ENCODE data around the gene POLR2I. TPM values are rescaled to one million over a fixed set of nuclear protein-coding genes. Genes with fewer than 3 reads are reported as not detected.
A peak's percentile ranks its signal among the peaks of the same experiment; 100 is the strongest.

POLR2I gene
- total RNA-seq, 2 experiments from 2014 or later, result 46.1 to 49.8 TPM

GRCh38 chr19:36120092-36120983, 5.7 kb upstream of the POLR2I start:
- POLR2A ChIA-PET, result no interaction called here
- H3K4me1 Mint-ChIP-seq, result peaks cover 18% of the 10 kb centered on the region

GRCh38 chr19:36116344-36116637, 1.6 kb upstream of the POLR2I start:
- DNase-seq (no peak), ATAC-seq (ENCODE audit: low read depth) (no peak)
- H3K27me3 Mint-ChIP-seq, result no peaks in the 10 kb centered on the region
- peaks cover 27% of the 10 kb centered on the region for H3K36me3 Mint-ChIP-seq
- no peaks in the 10 kb centered on the region for H3K9me3 Mint-ChIP-seq
- peak overlapping the region; percentile 98 for H3K27ac Mint-ChIP-seq
- H3K4me1 Mint-ChIP-seq, result peaks cover 31% of the 10 kb centered on the region
- H3K4me3 Mint-ChIP-seq, result peak overlapping the region; percentile 98
- POLR2A ChIA-PET, result interaction anchor here (0.5 to 2.1 kb wide), 4 partner anchors 10 to 467 kb away, joined by 3 to 9 read pairs (median 6); partner anchors contain the start of gene CAPNS1

More at GRCh38 chr19:36120092-36120983, 5.7 kb upstream of the POLR2I start:
- ATAC-seq (ENCODE audit: low read depth) (no peak), DNase-seq (no peak)
- no peak overlapping the region for H3K4me3 Mint-ChIP-seq
- no peaks in the 10 kb centered on the region for H3K9me3 Mint-ChIP-seq
- no peaks in the 10 kb centered on the region for H3K27me3 Mint-ChIP-seq
- peak overlapping the region; percentile 48 for H3K27ac Mint-ChIP-seq
- H3K36me3 Mint-ChIP-seq, result peaks cover 25% of the 10 kb centered on the region

- DNase-seq (no peak), ATAC-seq (ENCODE audit: low read depth) (peak; percentile 40)
- Mint-ChIP-seq H3K9me3 (no peaks in the 10 kb centered on the region), H3K27me3 (no peaks in the 10 kb centered on the region), H3K27ac (peak within 1 kb of the TSS; percentile 98), H3K4me3 (peak within 1 kb of the TSS; percentile 98), H3K36me3 (peaks cover 27% of the 10 kb centered on the region), H3K4me1 (peaks cover 31% of the 10 kb centered on the region)
- POLR2A ChIA-PET, result interaction anchor here (0.5 to 2.1 kb wide), 14 partner anchors 10 to 466 kb away, joined by 3 to 14 read pairs (median 4); partner anchors contain the start of genes ALKBH6, CAPNS1, THAP8 and WDR62
Observed at GRCh38 chr19:36115453-36116343, 1.0 kb upstream of the POLR2I start, which contains the start of gene TBCB. TSS of gene TBCB (plus strand) at chr19:36115468. CDS start at chr19:36115561, 93 bp downstream.

GRCh38 chr19:36113894-36114720, 568 bp downstream of the POLR2I start:
- Mint-ChIP-seq H3K4me1 (peaks cover 28% of the 10 kb centered on the region), H3K9me3 (no peaks in the 10 kb centered on the region), H3K36me3 (peaks cover 23% of the 10 kb centered on the region), H3K4me3 (peak overlapping the region; percentile 98), H3K27ac (peak overlapping the region; percentile 98), H3K27me3 (no peaks in the 10 kb centered on the region)
- DNase-seq (no peak), ATAC-seq (ENCODE audit: low read depth) (no peak)
- POLR2A ChIA-PET, result interaction anchor here (0.9 to 2.1 kb wide), 7 partner anchors 12 to 119 kb away, joined by 3 to 14 read pairs (median 5); partner anchors contain the start of genes ALKBH6, THAP8, WDR62 and ZNF146

- peak overlapping the region; percentile 98 for H3K4me3 Mint-ChIP-seq
- H3K36me3 Mint-ChIP-seq, result peaks cover 22% of the 10 kb centered on the region
- H3K27ac Mint-ChIP-seq, result peak overlapping the region; percentile 52
- peaks cover 28% of the 10 kb centered on the region for H3K4me1 Mint-ChIP-seq
- ATAC-seq (ENCODE audit: low read depth), result no peak
- H3K9me3 Mint-ChIP-seq, result no peaks in the 10 kb centered on the region
- POLR2A ChIA-PET, result interaction anchor here (2.1 kb wide), 1 partner anchor 60 kb away, joined by 11 read pairs; the partner anchor contains the start of genes THAP8 and WDR62
- no peaks in the 10 kb centered on the region for H3K27me3 Mint-ChIP-seq
- DNase-seq, result no peak
Observed at GRCh38 chr19:36113425-36113824, 1.2 kb downstream of the POLR2I start.

- H3K9me3 Mint-ChIP-seq, result no peaks in the 10 kb centered on the region
Observed at GRCh38 chr19:36112678-36113077, 2.0 kb downstream of the POLR2I start.

GRCh38 chr19:36111200-36111539, 3.5 kb downstream of the POLR2I start:
- Mint-ChIP-seq H3K27me3 (no peaks in the 10 kb centered on the region), H3K36me3 (peaks cover 11% of the 10 kb centered on the region), H3K27ac (no peak overlapping the region), H3K4me3 (no peak overlapping the region), H3K4me1 (peaks cover 17% of the 10 kb centered on the region), H3K9me3 (no peaks in the 10 kb centered on the region)
- DNase-seq (no peak), ATAC-seq (ENCODE audit: low read depth) (no peak)
- POLR2A ChIA-PET, result no interaction called here

More at GRCh38 chr19:36112678-36113077, 2.0 kb downstream of the POLR2I start:
- Mint-ChIP-seq H3K4me1 (peaks cover 26% of the 10 kb centered on the region), H3K27ac (peak overlapping the region; percentile 48), H3K4me3 (peak overlapping the region; percentile 71), H3K36me3 (peaks cover 15% of the 10 kb centered on the region), H3K27me3 (no peaks in the 10 kb centered on the region)
- DNase-seq (no peak), ATAC-seq (ENCODE audit: low read depth) (no peak)
- POLR2A ChIA-PET, result no interaction called here

- H3K36me3 Mint-ChIP-seq, result peaks cover 14% of the 10 kb centered on the region
- POLR2A ChIA-PET, result no interaction called here
Observed at GRCh38 chr19:36110487-36111199, 4.0 kb downstream of the POLR2I start, which contains the start of gene OVOL3. TSS of gene OVOL3 (plus strand) at chr19:36111143. CDS start at chr19:36111203, 60 bp downstream.

GRCh38 chr19:36108684-36109083, 6.0 kb downstream of the POLR2I start:
- POLR2A ChIA-PET, result no interaction called here
- Mint-ChIP-seq H3K4me1 (peaks cover 7% of the 10 kb centered on the region), H3K27me3 (no peaks in the 10 kb centered on the region), H3K36me3 (peaks cover 16% of the 10 kb centered on the region), H3K4me3 (no peak overlapping the region), H3K27ac (no peak overlapping the region), H3K9me3 (no peaks in the 10 kb centered on the region)
- no peak for DNase-seq
- ATAC-seq (ENCODE audit: low read depth), result no peak

More at GRCh38 chr19:36110487-36111199, 4.0 kb downstream of the POLR2I start, which contains the start of gene OVOL3:
- ATAC-seq (ENCODE audit: low read depth) (no peak), DNase-seq (no peak)
- H3K27me3 Mint-ChIP-seq, result no peaks in the 10 kb centered on the region
- H3K4me3 Mint-ChIP-seq, result no peak within 1 kb of the TSS
- no peaks in the 10 kb centered on the region for H3K9me3 Mint-ChIP-seq
- peaks cover 15% of the 10 kb centered on the region for H3K4me1 Mint-ChIP-seq
- H3K27ac Mint-ChIP-seq, result no peak within 1 kb of the TSS

GRCh38 chr19:36106991-36107390, 7.7 kb downstream of the POLR2I start:
- H3K4me1 Mint-ChIP-seq, result no peaks in the 10 kb centered on the region
- H3K9me3 Mint-ChIP-seq, result no peaks in the 10 kb centered on the region
- H3K27ac Mint-ChIP-seq, result no peak overlapping the region
- ATAC-seq (ENCODE audit: low read depth), result no peak
- DNase-seq, result no peak
- peaks cover 13% of the 10 kb centered on the region for H3K36me3 Mint-ChIP-seq
- H3K27me3 Mint-ChIP-seq, result no peaks in the 10 kb centered on the region
- POLR2A ChIA-PET, result interaction anchor here (0.8 to 1.6 kb wide), 2 partner anchors 14 to 21 kb away, joined by 5 read pairs; no protein-coding TSS in a partner anchor
- no peak overlapping the region for H3K4me3 Mint-ChIP-seq

GRCh38 chr19:36106441-36106840, 8.2 kb downstream of the POLR2I start:
- no peak overlapping the region for H3K27ac Mint-ChIP-seq
- ATAC-seq (ENCODE audit: low read depth) (no peak), DNase-seq (no peak)
- no peaks in the 10 kb centered on the region for H3K4me1 Mint-ChIP-seq
- H3K4me3 Mint-ChIP-seq, result no peak overlapping the region
- H3K9me3 Mint-ChIP-seq, result no peaks in the 10 kb centered on the region
- no peaks in the 10 kb centered on the region for H3K27me3 Mint-ChIP-seq
- POLR2A ChIA-PET, result interaction anchor here (0.8 to 1.6 kb wide), 2 partner anchors 13 to 21 kb away, joined by 5 read pairs; no protein-coding TSS in a partner anchor
- peaks cover 10% of the 10 kb centered on the region for H3K36me3 Mint-ChIP-seq

All from activated naive CD8-positive, alpha-beta T cell treated with anti-CD3 and anti-CD28 coated beads, Interleukin-2, amount 10 ng/mL, durations not matched to agents 7 days and 5 days (primary cell).